IMR-90 (cell line): ENCODE results near the gene TAGLN.

Experiments used
- CHD1 ChIP-seq: IDR thresholded peaks from 2 replicates; pipeline ENCODE4 v1.6.1; 2012; ENCODE audit warnings: low read depth, low read length, improper control_type of control experiment
- POLR2A ChIP-seq: IDR thresholded peaks from 2 replicates; pipeline ENCODE4 v1.6.1; 2012; ENCODE audit warnings: mild to moderate bottlenecking, low read depth, low read length
- RAD21 ChIP-seq: IDR thresholded peaks from 2 replicates; pipeline ENCODE4 v1.6.1; 2012; ENCODE audit warnings: low read length, improper control_type of control experiment
- RCOR1 ChIP-seq: IDR thresholded peaks from 2 replicates; pipeline ENCODE4 v1.6.1; 2012; ENCODE audit warnings: mild to moderate bottlenecking, low read length, improper control_type of control experiment; ENCODE audit not compliant: insufficient replicate concordance
- TF ChIP-seq, protein P1 (sequence below): conservative IDR thresholded peaks from 2 replicates; pipeline ENCODE4 v1.5.1; 2012; ENCODE audit warnings: mild to moderate bottlenecking, low read depth, low read length, improper control_type of control experiment
- TF ChIP-seq, protein P2 (sequence below): fragments of 150-350 bp; IDR thresholded peaks from 2 replicates; pipeline ENCODE4 v1.6.1; 2017; ENCODE audit warnings: mild to moderate bottlenecking, antibody characterized with exemption, low read length, low read depth

DNA sequence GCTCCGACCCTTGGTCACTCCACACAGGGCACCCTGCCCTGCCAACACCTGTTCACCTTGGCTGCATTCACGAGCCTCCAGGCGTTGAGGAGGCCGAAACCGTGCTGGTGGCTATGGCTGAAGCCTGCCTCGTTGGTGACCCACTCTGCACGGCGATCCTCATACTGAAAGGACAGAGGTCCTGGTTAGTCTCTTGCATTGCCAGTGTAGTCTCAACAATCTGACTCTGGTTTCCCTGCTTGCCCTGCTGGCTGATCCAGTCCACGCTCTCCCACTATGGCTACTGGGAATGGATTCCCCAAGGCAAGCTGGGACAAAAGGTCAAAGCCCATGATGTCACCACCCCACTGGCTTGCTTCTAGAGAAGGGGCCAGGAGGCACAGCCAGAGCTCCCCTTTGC lies 19.8 kb downstream of the TAGLN start:
- TF ChIP-seq POLR2A (no peak), CHD1 (no peak), RAD21 (no peak), RCOR1 (no peak)
- TF ChIP-seq, protein P1, sequence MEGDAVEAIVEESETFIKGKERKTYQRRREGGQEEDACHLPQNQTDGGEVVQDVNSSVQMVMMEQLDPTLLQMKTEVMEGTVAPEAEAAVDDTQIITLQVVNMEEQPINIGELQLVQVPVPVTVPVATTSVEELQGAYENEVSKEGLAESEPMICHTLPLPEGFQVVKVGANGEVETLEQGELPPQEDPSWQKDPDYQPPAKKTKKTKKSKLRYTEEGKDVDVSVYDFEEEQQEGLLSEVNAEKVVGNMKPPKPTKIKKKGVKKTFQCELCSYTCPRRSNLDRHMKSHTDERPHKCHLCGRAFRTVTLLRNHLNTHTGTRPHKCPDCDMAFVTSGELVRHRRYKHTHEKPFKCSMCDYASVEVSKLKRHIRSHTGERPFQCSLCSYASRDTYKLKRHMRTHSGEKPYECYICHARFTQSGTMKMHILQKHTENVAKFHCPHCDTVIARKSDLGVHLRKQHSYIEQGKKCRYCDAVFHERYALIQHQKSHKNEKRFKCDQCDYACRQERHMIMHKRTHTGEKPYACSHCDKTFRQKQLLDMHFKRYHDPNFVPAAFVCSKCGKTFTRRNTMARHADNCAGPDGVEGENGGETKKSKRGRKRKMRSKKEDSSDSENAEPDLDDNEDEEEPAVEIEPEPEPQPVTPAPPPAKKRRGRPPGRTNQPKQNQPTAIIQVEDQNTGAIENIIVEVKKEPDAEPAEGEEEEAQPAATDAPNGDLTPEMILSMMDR, result no peak
- TF ChIP-seq, protein P2, sequence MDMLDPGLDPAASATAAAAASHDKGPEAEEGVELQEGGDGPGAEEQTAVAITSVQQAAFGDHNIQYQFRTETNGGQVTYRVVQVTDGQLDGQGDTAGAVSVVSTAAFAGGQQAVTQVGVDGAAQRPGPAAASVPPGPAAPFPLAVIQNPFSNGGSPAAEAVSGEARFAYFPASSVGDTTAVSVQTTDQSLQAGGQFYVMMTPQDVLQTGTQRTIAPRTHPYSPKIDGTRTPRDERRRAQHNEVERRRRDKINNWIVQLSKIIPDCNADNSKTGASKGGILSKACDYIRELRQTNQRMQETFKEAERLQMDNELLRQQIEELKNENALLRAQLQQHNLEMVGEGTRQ, result no peak
